PC-3 (cell line): ENCODE measurements around the gene TRIM4. TPM values are rescaled to one million over a fixed set of nuclear protein-coding genes. Genes with fewer than 3 reads are reported as not detected.

Experiments used
- ATAC-seq: fragments of 200-7000 bp; cut with Tn5 transposase; 2 replicates; pipeline ENCODE4 v1.9.1; 2020; ENCODE audit warnings: mild to moderate bottlenecking, moderate library complexity
- BruUV-seq: library from RNA; stranded (reverse); fragments of 400-500 nt; replicated peaks from 2 replicates; lab custom pipeline; 2021; lab: Mats Ljungman, UMichigan
- CTCF ChIA-PET: fragments of 300-600 bp; sonication (Branson Sonifier 250); formaldehyde crosslinking; loops from one replicate; lab custom pipeline; 2022; ENCODE audit warnings: antibody characterized with exemption; lab: Charles Lee
- POLR2A ChIA-PET: fragments of 300-600 bp; sonication (Branson Sonifier 250); formaldehyde crosslinking; loops from one replicate; lab custom pipeline; 2022; ENCODE audit warnings: antibody characterized with exemption; ENCODE audit not compliant: unreplicated experiment; lab: Charles Lee
- DNase-seq: peaks from one replicate; pipeline ENCODE4 v3.0.0-alpha.2; 2015
- H2AFZ ChIP-seq: fragments of 300-600 bp; sonication (generic); 2 replicates; pipeline ENCODE4 v1.6.0; 2016; ENCODE audit warnings: antibody characterized with exemption, low read length
- H3F3A ChIP-seq: fragments of 300-600 bp; sonication (generic); one replicate; pipeline ENCODE4 v1.6.0; 2017; ENCODE audit warnings: antibody characterized with exemption, low read length, control low read depth, mild to moderate bottlenecking; ENCODE audit not compliant: unreplicated experiment
- H3K27ac ChIP-seq: fragments of 300-600 bp; sonication (generic); 2 replicates; pipeline ENCODE4 v1.5.1; 2016; ENCODE audit warnings: mild to moderate bottlenecking, low read length
- H3K27me3 ChIP-seq: fragments of 300-600 bp; sonication (generic); 2 replicates; pipeline ENCODE4 v1.6.1; 2016; ENCODE audit warnings: low read length, mixed read lengths
- H3K36me3 ChIP-seq: fragments of 300-600 bp; sonication (generic); 2 replicates; pipeline ENCODE4 v1.6.1; 2016; ENCODE audit warnings: low read depth, mixed run types, low read length, mixed read lengths
- H3K4me1 ChIP-seq: fragments of 300-600 bp; sonication (generic); 2 replicates; pipeline ENCODE4 v1.5.1; 2016; ENCODE audit warnings: low read length; ENCODE audit not compliant: insufficient read depth
- H3K4me2 ChIP-seq: fragments of 300-600 bp; sonication (generic); 2 replicates; pipeline ENCODE4 v1.6.0; 2016; ENCODE audit warnings: low read length
- H3K4me3 ChIP-seq: fragments of 300-600 bp; sonication (generic); 2 replicates; pipeline ENCODE4 v1.5.1; 2016; ENCODE audit warnings: mild to moderate bottlenecking, low read length, mixed read lengths
- H3K79me2 ChIP-seq: fragments of 300-600 bp; sonication (generic); 2 replicates; pipeline ENCODE4 v1.6.1; 2017; ENCODE audit warnings: low read length, mixed read lengths
- H3K9ac ChIP-seq: fragments of 300-600 bp; sonication (generic); 2 replicates; pipeline ENCODE4 v1.6.0; 2016; ENCODE audit warnings: mild to moderate bottlenecking, low read length
- H3K9me2 ChIP-seq: fragments of 300-600 bp; sonication (generic); replicated peaks from 2 replicates; pipeline ENCODE4 v1.6.1; 2016; ENCODE audit warnings: mixed run types, low read length, mixed read lengths
- H3K9me3 ChIP-seq: fragments of 300-600 bp; sonication (generic); 2 replicates; pipeline ENCODE4 v1.6.1; 2016; ENCODE audit warnings: low read length, mixed read lengths
- H4K20me1 ChIP-seq: fragments of 300-600 bp; sonication (generic); 2 replicates; pipeline ENCODE4 v1.6.1; 2016; ENCODE audit warnings: low read length, mixed read lengths
- EZH2 ChIP-seq: fragments of 300-600 bp; sonication (generic); IDR thresholded peaks from one replicate; pipeline ENCODE4 v1.6.1; 2017; ENCODE audit warnings: antibody characterized with exemption, mild to moderate bottlenecking, low read length; ENCODE audit not compliant: unreplicated experiment
- EZH2phosphoT487 ChIP-seq: fragments of 300-600 bp; sonication (generic); IDR thresholded peaks from 2 replicates; pipeline ENCODE4 v1.6.1; 2018; ENCODE audit warnings: mild to moderate bottlenecking, antibody characterized with exemption, low read length, borderline replicate concordance
- intact Hi-C: fragments of 100-400 bp; cut with micrococcal nuclease; formaldehyde crosslinking; loops from 2 replicates; pipeline ENCODE4 v1.9.0; 2023
- total RNA-seq: library from RNA; depleted of rRNA; stranded (reverse); fragments of >200 nt; gene quantifications from 2 replicates; pipeline ENCODE4 v1.2.3, GENCODE V29; 2014
- TF ChIP-seq, protein P1 (sequence below): fragments of 300-600 bp; sonication (generic); conservative IDR thresholded peaks from 2 replicates; pipeline ENCODE4 v1.5.1; 2017; ENCODE audit warnings: antibody characterized with exemption, low read depth, mild to moderate bottlenecking, low read length

The TRIM4 gene
- total RNA-seq, 1 experiment from 2014 or later, result 11.1 TPM

DNA sequence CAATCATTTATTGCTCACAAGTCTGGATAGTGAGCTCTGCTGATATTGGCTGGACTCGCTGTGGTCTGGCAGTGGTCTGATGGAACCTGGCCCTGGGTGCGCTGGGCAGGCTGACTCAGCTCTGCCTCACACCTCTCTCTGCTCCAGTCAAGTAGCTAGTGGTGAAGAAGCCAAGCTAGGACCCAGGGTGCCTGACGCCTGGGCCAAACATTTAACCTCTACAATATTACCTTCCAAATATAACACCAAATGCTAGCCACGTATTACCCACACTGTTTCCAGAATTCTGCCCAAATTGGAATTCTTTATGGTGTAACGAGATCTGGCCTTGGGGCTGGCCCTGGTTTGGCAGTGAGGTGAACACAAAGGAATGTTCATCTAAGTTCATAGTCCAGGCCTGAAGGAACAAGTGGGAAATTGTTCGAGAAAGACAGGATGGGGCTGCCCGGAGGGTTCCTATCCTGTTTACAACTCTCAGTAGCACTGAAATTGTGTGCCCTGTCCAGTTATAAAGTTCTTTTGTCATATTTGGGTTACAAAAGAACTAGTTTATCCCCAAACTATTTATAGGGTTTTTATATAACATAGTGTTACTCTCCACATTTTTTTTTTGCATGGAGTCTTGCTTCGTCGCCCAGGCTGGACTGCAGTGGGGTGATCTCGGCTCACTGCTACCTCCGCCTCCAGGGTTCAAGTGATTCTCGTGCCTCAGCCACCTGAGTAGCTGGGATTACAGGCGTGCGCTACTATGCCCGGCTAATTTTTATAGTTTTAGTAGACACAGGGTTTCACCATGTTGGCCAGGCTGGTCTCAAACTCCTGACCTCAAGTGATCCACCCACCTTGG, 58.8 kb downstream of the TRIM4 start:
- 0 out of 2 replicates have a peak overlapping the region, but pooled peaks have one; percentile 0 for H3K27ac ChIP-seq
- no peaks in the 10 kb centered on the region for H3F3A ChIP-seq
- intact Hi-C loops, result no loop called here
- H4K20me1 ChIP-seq, result no peaks in the 10 kb centered on the region
- TF ChIP-seq EZH2phosphoT487 (no peak), EZH2 (no peak)
- TF ChIP-seq, protein P1, sequence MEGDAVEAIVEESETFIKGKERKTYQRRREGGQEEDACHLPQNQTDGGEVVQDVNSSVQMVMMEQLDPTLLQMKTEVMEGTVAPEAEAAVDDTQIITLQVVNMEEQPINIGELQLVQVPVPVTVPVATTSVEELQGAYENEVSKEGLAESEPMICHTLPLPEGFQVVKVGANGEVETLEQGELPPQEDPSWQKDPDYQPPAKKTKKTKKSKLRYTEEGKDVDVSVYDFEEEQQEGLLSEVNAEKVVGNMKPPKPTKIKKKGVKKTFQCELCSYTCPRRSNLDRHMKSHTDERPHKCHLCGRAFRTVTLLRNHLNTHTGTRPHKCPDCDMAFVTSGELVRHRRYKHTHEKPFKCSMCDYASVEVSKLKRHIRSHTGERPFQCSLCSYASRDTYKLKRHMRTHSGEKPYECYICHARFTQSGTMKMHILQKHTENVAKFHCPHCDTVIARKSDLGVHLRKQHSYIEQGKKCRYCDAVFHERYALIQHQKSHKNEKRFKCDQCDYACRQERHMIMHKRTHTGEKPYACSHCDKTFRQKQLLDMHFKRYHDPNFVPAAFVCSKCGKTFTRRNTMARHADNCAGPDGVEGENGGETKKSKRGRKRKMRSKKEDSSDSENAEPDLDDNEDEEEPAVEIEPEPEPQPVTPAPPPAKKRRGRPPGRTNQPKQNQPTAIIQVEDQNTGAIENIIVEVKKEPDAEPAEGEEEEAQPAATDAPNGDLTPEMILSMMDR, result no peak
- H3K9me3 ChIP-seq, result peaks cover 11% of the 10 kb centered on the region; the same call in 1 of the 2 replicates
- H3K4me2 ChIP-seq, result peak overlapping the region; percentile 46
- POLR2A ChIA-PET, result interaction anchor here (0.5 kb wide), 1 partner anchor 11 kb away, joined by 4 read pairs; no protein-coding TSS in a partner anchor
- ATAC-seq, result peak; percentile 99
- H2AFZ ChIP-seq, result no peak overlapping the region
- peaks cover 14% of the 10 kb centered on the region for H3K4me1 ChIP-seq
- no peaks in the 10 kb centered on the region for H3K27me3 ChIP-seq
- no peaks in the 10 kb centered on the region for H3K36me3 ChIP-seq
- H3K4me3 ChIP-seq, result no peak overlapping the region
- no peaks in the 10 kb centered on the region for H3K79me2 ChIP-seq
- peak; percentile 74 for DNase-seq
- BruUV-seq, result no TSS peak
- no peaks in the 10 kb centered on the region for H3K9me2 ChIP-seq
- CTCF ChIA-PET, result interaction anchor here (0.6 to 1.0 kb wide), 2 partner anchors 53 to 244 kb away, joined by 3 to 4 read pairs; no protein-coding TSS in a partner anchor
- H3K9ac ChIP-seq, result no peak overlapping the region

DNA sequence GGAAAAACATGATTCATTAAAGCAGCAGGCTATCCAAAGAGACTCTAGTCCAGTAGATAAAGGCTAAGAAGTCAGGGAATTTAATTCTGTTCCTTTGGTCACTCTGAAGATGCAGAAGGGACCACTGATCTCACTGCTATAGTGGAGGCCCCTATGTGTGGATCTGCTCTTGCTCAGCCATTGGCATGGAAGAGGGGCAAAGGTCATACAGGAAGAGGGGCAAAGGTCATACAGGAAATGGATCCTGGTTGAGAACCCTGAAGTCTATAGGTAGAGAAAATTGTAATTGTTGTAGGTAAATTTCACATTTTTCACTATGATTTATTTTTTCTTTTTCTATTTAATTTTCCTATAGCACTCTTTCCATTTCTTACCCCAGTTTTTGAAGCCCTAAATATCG, 64.1 kb downstream of the TRIM4 start:
- Histone ChIP-seq H4K20me1 (no peaks in the 10 kb centered on the region), H3K27ac (no peak overlapping the region), H3K4me3 (no peak overlapping the region), H3K4me1 (peaks cover 7% of the 10 kb centered on the region), H2AFZ (no peak overlapping the region), H3K36me3 (no peaks in the 10 kb centered on the region), H3K79me2 (no peaks in the 10 kb centered on the region), H3K9ac (no peak overlapping the region), H3K4me2 (no peak overlapping the region), H3K27me3 (peaks cover 25% of the 10 kb centered on the region; the same call in 1 of the 2 replicates), H3K9me2 (no peaks in the 10 kb centered on the region), H3F3A (no peaks in the 10 kb centered on the region), H3K9me3 (no peaks in the 10 kb centered on the region; the same call in 1 of the 2 replicates)
- TF ChIP-seq, protein P1, result no peak
- TF ChIP-seq EZH2phosphoT487 (no peak), EZH2 (no peak)
- no TSS peak for BruUV-seq
- intact Hi-C loops, result no loop called here
- ATAC-seq (no peak), DNase-seq (no peak)
- ChIA-PET CTCF (no interaction called here), POLR2A (no interaction called here)
